Thoracic aorta (tissue), 2 donors: Measurements from ENCODE around the gene TEKT3. TPM values are rescaled to one million over a fixed set of nuclear protein-coding genes. Genes with fewer than 3 reads are reported as not detected.

ENCODE experiments used
- ATAC-seq: fragments of 150-250 bp; one replicate; pipeline ENCODE4 v1.8.0; 2017; ENCODE audit warnings: low read depth; ENCODE audit not compliant: insufficient number of reproducible peaks, low FRiP score
- DNase-seq: peaks from one replicate; pipeline ENCODE4 v3.0.0-alpha.2; 2020; ENCODE audit warnings: low spot score
- H3K27ac ChIP-seq, 2 donors: fragments of 200-600 bp; sonication (generic); 1 replicate in 1 of 2; 2 replicates in 1 of 2; pipeline ENCODE4 v1.5.1; 2016; ENCODE audit warnings: mild to moderate bottlenecking in 2 of 2, moderate library complexity in 2 of 2
- H3K27me3 ChIP-seq: fragments of 200-600 bp; sonication (generic); replicated peaks from 2 replicates; pipeline ENCODE4 v1.6.0; 2016; ENCODE audit warnings: mild to moderate bottlenecking; ENCODE audit not compliant: insufficient read depth
- H3K36me3 ChIP-seq: fragments of 200-600 bp; sonication (generic); one replicate; pipeline ENCODE4 v1.5.1; 2016
- H3K4me1 ChIP-seq, 2 donors: fragments of 200-600 bp; sonication (generic); 1 replicate in 1 of 2; 2 replicates in 1 of 2; pipeline versions ENCODE4 v1.5.1 to v1.6.0; 2016; ENCODE audit warnings: low read depth in 2 of 2, mild to moderate bottlenecking in 1 of 2; ENCODE audit not compliant: control insufficient read depth in 1 of 2
- H3K4me3 ChIP-seq: fragments of 200-600 bp; sonication (generic); 2 replicates; pipeline ENCODE4 v1.5.1; 2016; ENCODE audit warnings: mild to moderate bottlenecking
- H3K9me3 ChIP-seq: fragments of 200-600 bp; sonication (generic); 2 replicates; pipeline ENCODE4 v1.5.1; 2016
- CTCF ChIP-seq: fragments of 200-600 bp; sonication (generic); IDR thresholded peaks from one replicate; pipeline ENCODE4 v1.5.1; 2019; ENCODE audit warnings: antibody characterized with exemption
- total RNA-seq, 2 donors: library from RNA; depleted of rRNA; stranded (reverse); fragments of >200 nt; gene quantifications; one replicate each; pipeline versions ENCODE4 v1.1.0 to v1.2.3, GENCODE V29; 2016

TEKT3 gene
- total RNA-seq, 2 donors from 2014 or later: not detected

- no peak overlapping the region for H3K27ac ChIP-seq
- no peaks in the 10 kb centered on the region for H3K4me1 ChIP-seq
- no peak for DNase-seq
- H3K36me3 ChIP-seq: no peaks in the 10 kb centered on the region
- peak; percentile 73 for ATAC-seq
- H3K4me3 ChIP-seq: no peak overlapping the region
- no peak for TF ChIP-seq CTCF
- H3K9me3 ChIP-seq: no peaks in the 10 kb centered on the region
- no peaks in the 10 kb centered on the region for H3K27me3 ChIP-seq
These were observed 10.5 kb upstream of the TEKT3 start for GRCh38 chr17:15351925-15352324.

DNA sequence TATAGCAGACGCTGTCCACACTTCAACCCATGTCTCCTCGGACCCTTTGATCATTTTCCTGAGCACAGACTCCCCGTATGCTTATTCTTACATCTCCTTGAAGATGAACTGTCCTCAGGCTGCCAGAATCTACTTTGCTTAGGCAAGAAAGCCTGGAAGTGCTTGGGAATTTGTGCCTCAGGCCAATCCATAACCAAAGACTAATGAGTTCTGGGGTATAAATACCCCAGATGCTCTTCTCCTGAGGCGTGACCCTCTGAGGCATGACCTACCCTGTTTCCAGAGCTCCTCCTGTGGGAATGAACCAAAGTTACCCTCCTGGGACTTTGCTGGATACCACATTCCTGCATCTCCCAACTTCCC, 10.1 kb upstream of the TEKT3 start:
- H3K4me1 ChIP-seq: no peaks in the 10 kb centered on the region
- no peak overlapping the region for H3K4me3 ChIP-seq
- TF ChIP-seq CTCF: no peak
- DNase-seq (no peak), ATAC-seq (no peak)
- H3K27ac ChIP-seq: no peak overlapping the region
- no peaks in the 10 kb centered on the region for H3K36me3 ChIP-seq
- no peaks in the 10 kb centered on the region for H3K27me3 ChIP-seq
- H3K9me3 ChIP-seq: no peaks in the 10 kb centered on the region

DNA sequence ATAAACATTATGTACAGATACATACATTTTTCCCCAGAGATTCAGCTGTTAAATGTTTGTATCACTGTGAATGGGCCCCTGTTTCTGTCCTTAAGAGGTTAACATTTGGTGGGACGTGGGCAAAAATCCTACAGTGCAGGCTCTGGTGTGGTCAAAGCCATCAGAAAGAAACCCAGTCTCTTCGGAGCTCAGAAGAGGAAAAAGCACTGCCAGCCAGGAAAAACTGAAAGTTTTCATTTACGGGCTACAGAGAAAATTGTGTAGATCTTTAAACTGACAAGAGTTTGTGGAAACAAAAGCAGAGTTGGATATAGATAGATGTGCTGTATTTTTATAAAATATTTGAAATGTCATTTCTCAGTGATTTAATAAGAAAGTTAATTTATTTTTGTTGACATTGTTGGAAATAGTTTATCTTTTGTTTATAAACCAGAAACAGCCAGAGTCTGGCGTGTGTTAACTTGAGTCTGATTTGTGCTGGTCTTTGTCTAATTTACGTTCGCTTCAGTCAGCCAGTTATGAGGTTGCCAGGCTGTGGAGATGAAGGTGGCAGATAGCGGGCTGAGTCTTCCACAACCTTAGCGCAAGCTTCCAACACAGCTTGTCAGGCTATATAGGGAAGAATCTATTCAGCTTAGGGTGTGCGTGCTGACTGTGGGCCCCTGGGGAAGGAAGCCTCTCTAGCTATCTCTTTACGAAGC, 9.5 kb upstream of the TEKT3 start:
- Histone ChIP-seq H3K27ac (no peak overlapping the region), H3K27me3 (no peaks in the 10 kb centered on the region), H3K9me3 (no peaks in the 10 kb centered on the region), H3K4me3 (peak overlapping the region; percentile 27), H3K36me3 (no peaks in the 10 kb centered on the region), H3K4me1 (no peaks in the 10 kb centered on the region)
- no peak for DNase-seq
- ATAC-seq: no peak
- TF ChIP-seq CTCF: no peak

- TF ChIP-seq CTCF: no peak
These were observed 7.7 kb upstream of the TEKT3 start for GRCh38 chr17:15349119-15349518.

GRCh38 chr17:15348021-15348420, 6.6 kb upstream of the TEKT3 start:
- Histone ChIP-seq H3K36me3 (no peaks in the 10 kb centered on the region), H3K27me3 (peaks cover 4% of the 10 kb centered on the region), H3K4me3 (no peak overlapping the region), H3K4me1 (no peaks in the 10 kb centered on the region), H3K9me3 (no peaks in the 10 kb centered on the region), H3K27ac (no peak overlapping the region)
- no peak for TF ChIP-seq CTCF
- DNase-seq (no peak), ATAC-seq (no peak)

More at GRCh38 chr17:15349119-15349518, 7.7 kb upstream of the TEKT3 start:
- Histone ChIP-seq H3K9me3 (no peaks in the 10 kb centered on the region), H3K27me3 (peaks cover 4% of the 10 kb centered on the region), H3K36me3 (no peaks in the 10 kb centered on the region), H3K4me1 (no peaks in the 10 kb centered on the region), H3K4me3 (no peak overlapping the region), H3K27ac (no peak overlapping the region)
- ATAC-seq: no peak
- no peak for DNase-seq
